Endometrium (tissue), 2 donors: ENCODE measurements around the gene BRK1.
"Not testable (repeated sequence)": the region's sequence is repeated elsewhere in the genome, so short reads cannot be mapped to it uniquely, and the experiment has no call there.

Source experiments
- FAIRE-seq: peaks from 2 replicates; lab custom pipeline; 2012; peaks lifted over from hg19 to GRCh38; lab: Jason Lieb, UNC
- donor health status: control.
- donor health status: control.

BRK1 gene

GRCh38 chr3:10142707-10143560 is 27.5 kb downstream of the BRK1 start:
- no peak for FAIRE-seq

- no peak for FAIRE-seq
These were observed 30.2 kb downstream of the BRK1 start for GRCh38 chr3:10145685-10146084.

GRCh38 chr3:10149226-10149625 is 33.8 kb downstream of the BRK1 start:
- no peak for FAIRE-seq

GRCh38 chr3:10150987-10151386 is 35.5 kb downstream of the BRK1 start:
- FAIRE-seq: no peak

GRCh38 chr3:10154335-10155122 is 39.1 kb downstream of the BRK1 start:
- no peak for FAIRE-seq

GRCh38 chr3:10155123-10155472 is 39.6 kb downstream of the BRK1 start:
- no peak for FAIRE-seq

GRCh38 chr3:10155658-10156057 is 40.2 kb downstream of the BRK1 start:
- no peak for FAIRE-seq

GRCh38 chr3:10157031-10157430 is 41.6 kb downstream of the BRK1 start:
- no peak for FAIRE-seq

- not testable (repeated sequence) for FAIRE-seq
These were observed 43.1 kb downstream of the BRK1 start for GRCh38 chr3:10158555-10158954.

- FAIRE-seq: no peak
These were observed 44.9 kb downstream of the BRK1 start for GRCh38 chr3:10160346-10160745.

GRCh38 chr3:10160925-10161324 is 45.5 kb downstream of the BRK1 start:
- no peak for FAIRE-seq

GRCh38 chr3:10162185-10162584 is 46.7 kb downstream of the BRK1 start:
- no peak for FAIRE-seq

- FAIRE-seq: not testable (repeated sequence)
These were observed 48.7 kb downstream of the BRK1 start for GRCh38 chr3:10164201-10164545.

GRCh38 chr3:10164546-10165393 is 49.3 kb downstream of the BRK1 start, which contains the start of gene IRAK2:
Gene IRAK2 (plus strand): TSS chr3:10164919. CDS start chr3:10164955, 36 bp downstream.
- no peak for FAIRE-seq

GRCh38 chr3:10166213-10166604 is 50.7 kb downstream of the BRK1 start:
- FAIRE-seq: no peak

GRCh38 chr3:10169000-10169496 is 53.6 kb downstream of the BRK1 start:
- FAIRE-seq: no peak

- FAIRE-seq: no peak
These were observed 55.5 kb downstream of the BRK1 start for GRCh38 chr3:10170915-10171478.

GRCh38 chr3:10173095-10173925 is 57.8 kb downstream of the BRK1 start:
- no peak for FAIRE-seq

GRCh38 chr3:10173926-10174435 is 58.5 kb downstream of the BRK1 start:
- no peak for FAIRE-seq

GRCh38 chr3:10175334-10175733 is 59.9 kb downstream of the BRK1 start:
- not testable (repeated sequence) for FAIRE-seq

GRCh38 chr3:10176150-10176549 is 60.7 kb downstream of the BRK1 start:
- FAIRE-seq: not testable (repeated sequence)
